ENCODE measurements around the gene CBLN1. TPM values are rescaled to one million over a fixed set of nuclear protein-coding genes. Genes with fewer than 3 reads are reported as not detected.

CBLN1 gene
- total RNA-seq, 1 donor from 2014 or later = 0.11 TPM

DNA sequence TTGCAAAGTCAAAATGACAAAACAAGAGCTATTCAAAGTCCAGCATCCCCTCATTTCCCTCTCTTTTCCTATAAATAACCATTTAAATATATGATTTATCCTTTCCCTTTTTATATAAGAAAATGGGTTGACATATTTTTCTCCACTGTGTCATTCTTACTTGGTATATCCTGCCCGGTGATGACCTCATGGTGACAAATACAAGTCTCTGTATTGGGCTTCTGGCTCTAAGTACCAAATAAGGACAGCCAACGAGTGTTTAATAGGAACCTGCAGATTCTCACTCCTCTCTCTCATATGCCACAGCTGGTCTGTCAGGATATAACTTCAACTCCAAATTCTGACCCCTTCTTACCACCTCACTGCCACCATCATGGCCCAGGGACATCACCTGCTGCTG is 25.5 kb upstream of the CBLN1 start:
- Mint-ChIP-seq H3K27me3 (ENCODE audit: low read depth, unreplicated experiment) (peaks cover 8% of the 10 kb centered on the region), H3K27ac (ENCODE audit: unreplicated experiment) (no peak overlapping the region), H3K4me1 (ENCODE audit: low read depth, unreplicated experiment) (peaks cover 2% of the 10 kb centered on the region), H3K36me3 (ENCODE audit: low read depth, unreplicated experiment) (no peaks in the 10 kb centered on the region), H3K4me3 (ENCODE audit: unreplicated experiment) (no peak overlapping the region), H3K9me3 (ENCODE audit: unreplicated experiment) (no peaks in the 10 kb centered on the region)
- Histone ChIP-seq H3K36me3 (ENCODE audit: insufficient read depth, low read length) (no peaks in the 10 kb centered on the region), H3K4me3 (ENCODE audit: insufficient read depth, low read depth, low read length) (no peak overlapping the region), H3K27me3 (ENCODE audit: insufficient read depth, low read length) (no peaks in the 10 kb centered on the region), H3K4me2 (ENCODE audit: low read length) (no peak overlapping the region), H3K9me3 (ENCODE audit: insufficient read depth, low read depth, low read length) (no peaks in the 10 kb centered on the region), H4K20me1 (ENCODE audit: insufficient read depth, low read length) (no peaks in the 10 kb centered on the region), H3K27ac (ENCODE audit: low read depth, low read length) (no peak overlapping the region), H3K4me1 (ENCODE audit: insufficient read depth, low read length) (no peaks in the 10 kb centered on the region), H2AFZ (ENCODE audit: low read depth, low read length) (no peak overlapping the region), H3K79me2 (ENCODE audit: insufficient read depth, low read length) (no peaks in the 10 kb centered on the region), H3K9ac (ENCODE audit: low read length) (no peak overlapping the region)
- DNase-seq (ENCODE audit: low read depth) = no peak
- TF ChIP-seq CTCF (IDR thresholded peaks at IDR 0.05; ENCODE audit: insufficient read depth, low read depth, low read length) = no peak
- no peak for TF ChIP-seq EZH2 (IDR thresholded peaks at IDR 0.05; ENCODE audit: insufficient read depth, low read length)
- FAIRE-seq = no peak

GRCh38 chr16:49305406-49305805 is 23.8 kb upstream of the CBLN1 start:
- H3K9ac ChIP-seq (ENCODE audit: low read length) = no peak overlapping the region
- H3K79me2 ChIP-seq (ENCODE audit: insufficient read depth, low read length) = no peaks in the 10 kb centered on the region
- no peak overlapping the region for H3K4me2 ChIP-seq (ENCODE audit: low read length)
- no peaks in the 10 kb centered on the region for H3K36me3 Mint-ChIP-seq (ENCODE audit: low read depth, unreplicated experiment)
- H3K36me3 ChIP-seq (ENCODE audit: insufficient read depth, low read length) = no peaks in the 10 kb centered on the region
- H3K4me3 Mint-ChIP-seq (ENCODE audit: unreplicated experiment) = no peak overlapping the region
- H3K9me3 Mint-ChIP-seq (ENCODE audit: unreplicated experiment) = no peaks in the 10 kb centered on the region
- peaks cover 2% of the 10 kb centered on the region for H3K4me1 Mint-ChIP-seq (ENCODE audit: low read depth, unreplicated experiment)
- TF ChIP-seq CTCF (IDR thresholded peaks at IDR 0.05; ENCODE audit: insufficient read depth, low read depth, low read length) = no peak
- no peak for TF ChIP-seq EZH2 (IDR thresholded peaks at IDR 0.05; ENCODE audit: insufficient read depth, low read length)
- H3K27ac Mint-ChIP-seq (ENCODE audit: unreplicated experiment) = no peak overlapping the region
- no peak for FAIRE-seq
- H3K27ac ChIP-seq (ENCODE audit: low read depth, low read length) = no peak overlapping the region
- no peak overlapping the region for H2AFZ ChIP-seq (ENCODE audit: low read depth, low read length)
- H3K27me3 Mint-ChIP-seq (ENCODE audit: low read depth, unreplicated experiment) = peaks cover 10% of the 10 kb centered on the region
- no peaks in the 10 kb centered on the region for H3K27me3 ChIP-seq (ENCODE audit: insufficient read depth, low read length)
- no peaks in the 10 kb centered on the region for H3K9me3 ChIP-seq (ENCODE audit: insufficient read depth, low read depth, low read length)
- H3K4me3 ChIP-seq (ENCODE audit: insufficient read depth, low read depth, low read length) = no peak overlapping the region
- no peaks in the 10 kb centered on the region for H4K20me1 ChIP-seq (ENCODE audit: insufficient read depth, low read length)
- no peaks in the 10 kb centered on the region for H3K4me1 ChIP-seq (ENCODE audit: insufficient read depth, low read length)
- no peak for DNase-seq (ENCODE audit: low read depth)

DNA sequence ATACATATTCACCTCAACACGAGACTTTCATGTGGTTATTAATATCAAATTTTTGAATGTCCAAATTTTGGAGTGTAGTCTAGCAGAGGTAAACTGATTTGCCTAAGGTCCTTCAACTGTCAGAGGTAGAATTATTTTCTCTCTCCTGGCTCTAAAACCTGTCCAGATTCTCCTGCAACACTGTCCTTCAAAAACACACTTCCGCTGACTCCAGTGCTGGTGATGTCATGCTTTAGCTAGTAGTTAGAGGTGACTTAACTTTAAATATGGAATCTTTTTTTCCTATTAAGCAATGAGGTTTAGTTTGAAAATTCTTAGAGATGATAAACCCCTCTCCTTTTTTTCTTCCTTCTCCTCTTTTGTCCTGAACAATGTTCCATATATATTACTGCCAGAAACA is 10.8 kb upstream of the CBLN1 start:
- no peaks in the 10 kb centered on the region for H3K36me3 ChIP-seq (ENCODE audit: insufficient read depth, low read length)
- Mint-ChIP-seq H3K9me3 (ENCODE audit: unreplicated experiment) (no peaks in the 10 kb centered on the region), H3K4me3 (ENCODE audit: unreplicated experiment) (no peak overlapping the region), H3K36me3 (ENCODE audit: low read depth, unreplicated experiment) (no peaks in the 10 kb centered on the region), H3K4me1 (ENCODE audit: low read depth, unreplicated experiment) (no peaks in the 10 kb centered on the region), H3K27ac (ENCODE audit: unreplicated experiment) (no peak overlapping the region), H3K27me3 (ENCODE audit: low read depth, unreplicated experiment) (peaks cover 29% of the 10 kb centered on the region)
- no peak overlapping the region for H3K4me2 ChIP-seq (ENCODE audit: low read length)
- H3K4me3 ChIP-seq (ENCODE audit: insufficient read depth, low read depth, low read length) = no peak overlapping the region
- no peak for DNase-seq (ENCODE audit: low read depth)
- H3K27me3 ChIP-seq (ENCODE audit: insufficient read depth, low read length) = no peaks in the 10 kb centered on the region
- no peak overlapping the region for H2AFZ ChIP-seq (ENCODE audit: low read depth, low read length)
- H3K27ac ChIP-seq (ENCODE audit: low read depth, low read length) = no peak overlapping the region
- H4K20me1 ChIP-seq (ENCODE audit: insufficient read depth, low read length) = no peaks in the 10 kb centered on the region
- TF ChIP-seq CTCF (IDR thresholded peaks at IDR 0.05; ENCODE audit: insufficient read depth, low read depth, low read length) = no peak
- TF ChIP-seq EZH2 (IDR thresholded peaks at IDR 0.05; ENCODE audit: insufficient read depth, low read length) = no peak
- H3K79me2 ChIP-seq (ENCODE audit: insufficient read depth, low read length) = no peaks in the 10 kb centered on the region
- H3K4me1 ChIP-seq (ENCODE audit: insufficient read depth, low read length) = no peaks in the 10 kb centered on the region
- no peaks in the 10 kb centered on the region for H3K9me3 ChIP-seq (ENCODE audit: insufficient read depth, low read depth, low read length)
- FAIRE-seq = no peak
- no peak overlapping the region for H3K9ac ChIP-seq (ENCODE audit: low read length)
